MCF 10A (cell line): Measurements from ENCODE around the gene LRP1B. TPM values are rescaled to one million over a fixed set of nuclear protein-coding genes. Genes with fewer than 3 reads are reported as not detected.

ENCODE experiments used
- BruUV-seq: library from RNA; stranded (reverse); fragments of 400-500 nt; replicated peaks from 2 replicates; lab custom pipeline; 2021; lab: Mats Ljungman, UMichigan
- CTCF ChIA-PET: fragments of 300-600 bp; sonication (Branson Sonifier 250); formaldehyde crosslinking; extraction: SDS; loops from one replicate; lab custom pipeline; 2021; ENCODE audit warnings: antibody characterized with exemption, inconsistent platforms; lab: Yijun Ruan, JAX
- POLR2A ChIA-PET: fragments of 300-600, 350-650 bp; sonication (Branson Sonifier 250); formaldehyde crosslinking; extraction: SDS; loops from one replicate; lab custom pipeline; 2020; ENCODE audit warnings: antibody characterized with exemption, inconsistent platforms; lab: Yijun Ruan, JAX
- DNase-seq: peaks from one replicate; pipeline ENCODE4 v3.0.0-alpha.2; 2018; ENCODE audit not compliant: unreplicated experiment
- H3K27ac Mint-ChIP-seq: one replicate; pipeline ENCODE4 v1.8.0; 2022; ENCODE audit warnings: mild to moderate bottlenecking, low read depth, mixed read lengths; ENCODE audit not compliant: unreplicated experiment
- H3K27me3 Mint-ChIP-seq: one replicate; pipeline ENCODE4 v1.8.0; 2022; ENCODE audit warnings: mixed read lengths; ENCODE audit not compliant: insufficient read depth, unreplicated experiment
- H3K36me3 Mint-ChIP-seq: one replicate; pipeline ENCODE4 v1.8.0; 2022; ENCODE audit warnings: mild to moderate bottlenecking, moderate library complexity, mixed read lengths; ENCODE audit not compliant: insufficient read depth, unreplicated experiment
- H3K4me1 Mint-ChIP-seq: one replicate; pipeline ENCODE4 v1.8.0; 2022; ENCODE audit warnings: mixed read lengths; ENCODE audit not compliant: insufficient read depth, unreplicated experiment
- H3K4me3 Mint-ChIP-seq: one replicate; pipeline ENCODE4 v1.8.0; 2022; ENCODE audit warnings: mild to moderate bottlenecking, moderate library complexity, mixed read lengths; ENCODE audit not compliant: unreplicated experiment
- H3K9me3 Mint-ChIP-seq: one replicate; pipeline ENCODE4 v1.8.0; 2022; ENCODE audit warnings: mixed read lengths; ENCODE audit not compliant: unreplicated experiment
- intact Hi-C: fragments of 100-400 bp; cut with micrococcal nuclease; formaldehyde crosslinking; loops from 2 replicates; pipeline ENCODE4 v1.14.1; 2022
- total RNA-seq: library from RNA; stranded (reverse); gene quantifications from 2 replicates; pipeline ENCODE4 v1.2.3, GENCODE V29; 2022
- TF ChIP-seq, protein P1 (sequence below): fragments of 200-600 bp; IDR thresholded peaks from one replicate; pipeline ENCODE4 v1.8.0; 2022; ENCODE audit warnings: antibody characterized with exemption, mild to moderate bottlenecking; ENCODE audit not compliant: unreplicated experiment

The LRP1B gene
- total RNA-seq, 1 experiment from 2014 or later, result not detected

DNA sequence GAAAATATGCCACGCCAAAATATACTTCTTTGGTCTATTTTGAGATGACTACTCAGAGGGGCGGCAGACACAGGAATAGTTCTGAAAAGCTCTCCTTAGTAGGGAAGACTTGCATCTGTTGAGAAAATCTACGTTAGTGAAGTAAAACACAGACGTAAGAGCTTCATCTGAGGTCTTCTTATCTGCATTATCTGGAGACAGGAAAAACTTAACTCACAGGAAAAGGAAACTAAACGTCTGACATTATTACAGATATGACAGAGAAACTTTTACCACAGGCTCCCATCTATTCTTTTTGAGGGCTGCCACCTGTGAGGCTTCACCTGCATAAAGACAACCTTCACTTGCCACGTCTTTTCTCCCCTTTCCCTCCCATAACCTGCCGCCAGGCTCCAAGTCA is 1295.7 kb downstream of the LRP1B start:
- H3K4me1 Mint-ChIP-seq, result no peaks in the 10 kb centered on the region
- peaks cover 8% of the 10 kb centered on the region for H3K9me3 Mint-ChIP-seq
- no peaks in the 10 kb centered on the region for H3K27me3 Mint-ChIP-seq
- no peak overlapping the region for H3K27ac Mint-ChIP-seq
- ChIA-PET CTCF (interaction anchor here (0.6 kb wide), 2 partner anchors 44 to 915 kb away, joined by 3 read pairs; no protein-coding TSS in a partner anchor), POLR2A (no interaction called here)
- no peaks in the 10 kb centered on the region for H3K36me3 Mint-ChIP-seq
- BruUV-seq, result no TSS peak
- TF ChIP-seq, protein P1, sequence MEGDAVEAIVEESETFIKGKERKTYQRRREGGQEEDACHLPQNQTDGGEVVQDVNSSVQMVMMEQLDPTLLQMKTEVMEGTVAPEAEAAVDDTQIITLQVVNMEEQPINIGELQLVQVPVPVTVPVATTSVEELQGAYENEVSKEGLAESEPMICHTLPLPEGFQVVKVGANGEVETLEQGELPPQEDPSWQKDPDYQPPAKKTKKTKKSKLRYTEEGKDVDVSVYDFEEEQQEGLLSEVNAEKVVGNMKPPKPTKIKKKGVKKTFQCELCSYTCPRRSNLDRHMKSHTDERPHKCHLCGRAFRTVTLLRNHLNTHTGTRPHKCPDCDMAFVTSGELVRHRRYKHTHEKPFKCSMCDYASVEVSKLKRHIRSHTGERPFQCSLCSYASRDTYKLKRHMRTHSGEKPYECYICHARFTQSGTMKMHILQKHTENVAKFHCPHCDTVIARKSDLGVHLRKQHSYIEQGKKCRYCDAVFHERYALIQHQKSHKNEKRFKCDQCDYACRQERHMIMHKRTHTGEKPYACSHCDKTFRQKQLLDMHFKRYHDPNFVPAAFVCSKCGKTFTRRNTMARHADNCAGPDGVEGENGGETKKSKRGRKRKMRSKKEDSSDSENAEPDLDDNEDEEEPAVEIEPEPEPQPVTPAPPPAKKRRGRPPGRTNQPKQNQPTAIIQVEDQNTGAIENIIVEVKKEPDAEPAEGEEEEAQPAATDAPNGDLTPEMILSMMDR, result no peak
- intact Hi-C loops, result no loop called here
- no peak for DNase-seq
- H3K4me3 Mint-ChIP-seq, result no peak overlapping the region

DNA sequence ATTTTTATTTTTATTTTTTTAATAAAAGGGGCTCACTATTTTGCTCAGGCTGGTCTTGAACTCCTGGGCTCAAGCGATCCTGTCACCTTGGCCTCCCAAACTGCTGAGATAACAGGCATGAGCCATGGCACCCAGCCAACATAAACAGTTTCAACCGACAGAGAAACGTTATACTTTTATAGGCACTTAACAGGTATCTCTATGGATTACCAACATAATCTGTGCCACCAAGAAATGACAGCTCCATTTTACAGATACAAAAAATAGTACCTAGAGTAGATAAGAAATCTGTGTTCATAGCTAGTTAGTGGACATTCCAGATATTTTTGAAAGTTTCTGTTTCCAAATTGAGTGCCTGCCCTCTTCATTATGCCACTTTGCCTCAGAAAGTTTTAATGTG is 1316.7 kb downstream of the LRP1B start:
- POLR2A ChIA-PET, result interaction anchor here (0.7 kb wide), 1 partner anchor 234 kb away, joined by 3 read pairs; no protein-coding TSS in a partner anchor
- Mint-ChIP-seq H3K27ac (no peak overlapping the region), H3K9me3 (no peaks in the 10 kb centered on the region), H3K27me3 (peaks cover 32% of the 10 kb centered on the region), H3K36me3 (no peaks in the 10 kb centered on the region), H3K4me3 (no peak overlapping the region), H3K4me1 (no peaks in the 10 kb centered on the region)
- BruUV-seq, result no TSS peak
- DNase-seq, result peak; percentile 5
- TF ChIP-seq, protein P1, result no peak
- intact Hi-C loops, result no loop called here
- CTCF ChIA-PET, result interaction anchor here (1.5 kb wide), 1 partner anchor 50 kb away, joined by 5 read pairs; no protein-coding TSS in a partner anchor

DNA sequence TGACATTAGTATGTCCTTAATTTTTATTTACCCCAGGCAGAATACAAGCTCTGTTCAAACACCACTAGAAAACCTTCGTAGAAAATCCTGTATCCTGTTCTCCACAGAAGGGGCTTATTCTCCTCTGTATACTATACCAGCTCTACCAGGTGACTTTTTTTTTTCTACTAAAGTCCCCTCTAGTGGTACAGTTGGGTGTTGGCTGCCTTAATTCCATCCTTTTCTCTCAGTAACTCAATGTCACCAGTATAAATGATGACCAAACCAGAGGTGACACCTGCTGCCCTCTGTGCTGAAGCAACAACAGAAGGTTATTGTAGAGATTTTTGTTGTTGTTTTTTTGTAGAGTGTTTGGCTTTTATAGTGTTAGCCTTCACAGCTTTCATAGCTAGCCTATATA is 1322.0 kb downstream of the LRP1B start:
- Mint-ChIP-seq H3K4me3 (no peak overlapping the region), H3K27me3 (peaks cover 59% of the 10 kb centered on the region), H3K9me3 (no peaks in the 10 kb centered on the region), H3K27ac (no peak overlapping the region), H3K4me1 (no peaks in the 10 kb centered on the region), H3K36me3 (no peaks in the 10 kb centered on the region)
- intact Hi-C loops, result no loop called here
- TF ChIP-seq, protein P1, result no peak
- no peak for DNase-seq
- ChIA-PET POLR2A (no interaction called here), CTCF (interaction anchor here (0.6 to 0.7 kb wide), 2 partner anchors 17 to 490 kb away, joined by 3 read pairs; no protein-coding TSS in a partner anchor)
- BruUV-seq, result no TSS peak

DNA sequence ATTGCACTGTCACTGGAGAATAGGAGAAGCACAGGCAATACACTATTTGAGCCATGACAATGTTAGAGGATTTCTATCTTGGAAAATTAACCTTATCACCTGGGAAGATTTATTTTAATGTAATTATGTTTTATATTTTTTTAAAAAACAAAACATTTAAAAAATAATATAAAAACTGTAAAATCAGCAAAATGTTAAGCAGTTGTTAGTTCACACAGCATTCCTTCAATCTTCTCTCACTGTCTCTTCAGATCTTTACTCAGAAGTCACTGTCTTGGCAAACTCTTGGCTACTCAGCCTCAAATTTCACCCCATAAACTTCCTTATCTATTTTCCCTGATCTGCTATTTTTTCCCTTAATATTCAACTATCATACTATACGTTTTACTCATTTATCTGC is 1322.6 kb downstream of the LRP1B start:
- ChIA-PET CTCF (no interaction called here), POLR2A (no interaction called here)
- Mint-ChIP-seq H3K27ac (no peak overlapping the region), H3K4me3 (no peak overlapping the region), H3K36me3 (no peaks in the 10 kb centered on the region), H3K27me3 (peaks cover 55% of the 10 kb centered on the region), H3K9me3 (no peaks in the 10 kb centered on the region), H3K4me1 (no peaks in the 10 kb centered on the region)
- intact Hi-C loops, result no loop called here
- DNase-seq, result no peak
- TF ChIP-seq, protein P1, result no peak
- no TSS peak for BruUV-seq
